Pancreas (tissue), 10 donors: Measurements from ENCODE around the gene HS6ST1. TPM values are rescaled to one million over a fixed set of nuclear protein-coding genes. Genes with fewer than 3 reads are reported as not detected.

ENCODE experiments used
- ATAC-seq, 4 donors: fragments of 200-7000 bp; cut with Tn5 transposase; one replicate each; pipeline versions ENCODE4 v1.8.0 to v1.9.1; 2020; ENCODE audit warnings: mild to moderate bottlenecking in 4 of 4, moderate library complexity in 4 of 4
- DNase-seq, 6 donors: peaks; one replicate each; pipeline ENCODE4 v3.0.0-alpha.2; 2020
- FAIRE-seq: peaks from 2 replicates; lab custom pipeline; 2012; peaks lifted over from hg19 to GRCh38; lab: Jason Lieb, UNC
- H3K27ac ChIP-seq, 4 donors: fragments of 200-600 bp; sonication (generic); 1 replicate in 3 of 4; 2 replicates in 1 of 4; pipeline versions ENCODE4 v1.5.0 to v1.8.0; 2020
- H3K27me3 ChIP-seq, 4 donors: fragments of 200-600 bp; one replicate each; pipeline ENCODE4 v1.8.0; 2021
- H3K36me3 ChIP-seq, 3 donors: fragments of 200-600 bp; sonication (generic) in 1 of 3; one replicate each; pipeline versions ENCODE4 v1.5.0 to v1.8.0; 2020 to 2021
- H3K4me1 ChIP-seq, 3 donors: fragments of 200-600 bp; one replicate each; pipeline ENCODE4 v1.8.0; 2021
- H3K4me3 ChIP-seq, 4 donors: fragments of 200-600 bp; sonication (generic) in 2 of 4; one replicate each; pipeline versions ENCODE4 v1.5.0 to v1.8.0; 2020 to 2021
- H3K9me3 ChIP-seq, 4 donors: fragments of 200-600 bp; one replicate each; pipeline ENCODE4 v1.8.0; 2021
- CTCF ChIP-seq, 4 donors: fragments of 200-600 bp; sonication (generic) in 3 of 4; IDR thresholded peaks; one replicate each; pipeline versions ENCODE4 v1.5.0 to v1.8.0; 2021; ENCODE audit warnings: antibody characterized with exemption in 4 of 4
- WGBS, 2 donors: extraction: QIAGEN DNeasy Blood & Tissue Kit; methylation state at CpG; one replicate each; pipeline ENCODE4 v1.1.7; 2013; 5-methylcytosine and 5-hydroxymethylcytosine counted together
- intact Hi-C, 3 donors: fragments of 100-400 bp; cut with DNase I; formaldehyde crosslinking; loops; one replicate each; pipeline versions ENCODE4 v1.11.1 to v1.14.2; 2022
- polyA plus RNA-seq, 2 donors: library from polyadenylated mRNA; stranded (reverse); fragments of 200-250 nt; gene quantifications; one replicate each; pipeline ENCODE4 v1.2.3, GENCODE V29; 2013
- total RNA-seq, 6 donors: library from RNA; stranded (reverse); fragmentation: NEBNext Ultra II Directional in 4 of 6; extraction: Animal tissue kit (Norgen Biotek cat#: 25700) in 4 of 6; gene quantifications; one replicate each; pipeline versions ENCODE4 v1.2.1 to v1.2.4, GENCODE V29; 2021 to 2023
- donor health status: healthy with polysubstance abuse.
- donor health status: DM: no; HTN: no; CAD: no; lungs with moderate emphysema.
- donor health status: DM: no; HTN: no; CAD: no.
- donor health status: control.
- donor health status: control.
- donor health status: Bipolar disorder and iron deficiency.
- donor health status: DM: yes; HTN: yes; CAD: no.
- donor health status: DM: no; HTN: no; CAD: no.
- donor health status: DM: no; HTN: no; CAD: no.
- donor health status: DM: yes; HTN: yes; CAD: no.

The HS6ST1 gene
- total and polyA plus RNA-seq, 8 donors = 20.7 to 47.8 (median 25.5) TPM

DNA sequence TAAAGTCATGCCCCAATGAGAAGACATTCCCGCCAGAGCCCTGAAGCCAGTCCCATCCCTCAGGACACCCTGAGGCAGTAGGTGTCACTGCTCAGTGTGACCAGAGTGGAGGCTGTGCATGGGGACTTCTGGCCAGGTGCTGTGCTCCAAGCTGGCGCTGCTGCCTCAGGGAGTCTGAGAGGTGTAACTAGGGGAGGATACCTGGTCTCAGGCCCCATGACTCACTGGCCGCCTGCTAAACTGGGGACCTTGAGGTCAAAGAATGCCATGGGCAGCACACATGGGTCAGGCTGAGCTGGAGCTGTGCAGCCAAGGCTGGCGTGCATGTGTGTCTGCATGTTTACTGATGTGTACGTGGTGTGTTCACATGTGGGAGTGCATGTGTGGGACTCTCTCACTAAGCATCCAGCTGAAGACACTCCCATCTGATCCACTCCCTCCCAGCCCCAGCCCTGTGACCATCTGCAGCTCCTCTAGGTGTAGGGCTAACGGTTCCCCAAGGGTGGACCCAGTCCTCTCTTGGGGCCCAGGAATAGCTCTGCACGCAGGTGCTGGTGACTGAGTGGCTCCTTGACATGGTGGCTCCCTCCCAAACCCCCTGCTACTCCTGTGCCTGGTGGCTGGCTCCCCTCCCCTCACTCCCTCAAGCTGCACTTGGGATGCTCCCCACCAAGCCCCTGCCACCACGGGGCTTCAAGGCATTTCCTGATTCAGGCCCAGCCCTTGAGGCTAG lies 16.5 kb downstream of the HS6ST1 start:
- ATAC-seq (no peak), DNase-seq (peak in 3 of 6 donors; percentile 14 to 53 (median 53)), FAIRE-seq (no peak)
- Histone ChIP-seq H3K27me3 (no peaks in the 10 kb centered on the region), H3K4me1 (peaks cover 17 to 24% (median 22%) of the 10 kb centered on the region in 3 donors), H3K27ac (no peak overlapping the region), H3K4me3 (no peak overlapping the region), H3K36me3 (no peaks in the 10 kb centered on the region), H3K9me3 (no peaks in the 10 kb centered on the region)
- intact Hi-C loops = loop anchor here in 1 of 3 donors (10.0 kb wide), 1 partner anchor 127 kb away; no protein-coding TSS in a partner anchor
- WGBS, 2 donors = 87 to 90% methylated on average over 8 of the region's 8 CpGs
- no peak for TF ChIP-seq CTCF (IDR thresholded peaks at IDR 0.05)

DNA sequence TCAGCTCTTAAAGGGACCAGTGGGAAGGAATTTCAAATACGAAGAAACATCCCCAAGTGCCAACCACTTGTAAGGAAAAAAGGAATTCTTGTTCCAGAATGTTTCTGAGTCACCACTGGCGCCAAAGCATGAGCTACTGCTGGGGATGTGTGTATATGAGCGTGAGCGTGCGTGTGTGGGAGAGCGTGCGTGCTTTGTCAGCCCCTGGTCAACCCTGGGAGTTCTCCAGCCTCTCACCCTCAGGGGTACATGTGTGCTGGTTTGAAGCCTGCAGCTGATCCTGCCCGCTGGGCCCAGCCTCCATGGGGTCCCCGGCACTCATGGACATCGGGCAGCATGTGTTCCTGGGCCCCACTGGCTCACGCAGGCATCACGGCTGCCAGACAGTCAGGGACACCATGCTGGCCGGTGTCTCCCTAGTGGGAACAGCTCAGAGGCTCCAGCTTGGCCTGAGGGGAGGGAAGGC lies 17.1 kb downstream of the HS6ST1 start:
- 89 to 90% methylated on average over 13 of the region's 13 CpGs for WGBS, 2 donors
- TF ChIP-seq CTCF (IDR thresholded peaks at IDR 0.05) = no peak
- intact Hi-C loops = loop anchor here in 1 of 3 donors (10.0 kb wide), 1 partner anchor 127 kb away; no protein-coding TSS in a partner anchor
- no peaks in the 10 kb centered on the region for H3K9me3 ChIP-seq
- no peak for FAIRE-seq
- H3K36me3 ChIP-seq = no peaks in the 10 kb centered on the region
- ATAC-seq = no peak
- H3K4me1 ChIP-seq = peaks cover 17 to 19% (median 18%) of the 10 kb centered on the region in 3 donors
- no peaks in the 10 kb centered on the region for H3K27me3 ChIP-seq
- DNase-seq = peak in 1 of 6 donors; percentile 44
- no peak overlapping the region for H3K27ac ChIP-seq
- H3K4me3 ChIP-seq = no peak overlapping the region

DNA sequence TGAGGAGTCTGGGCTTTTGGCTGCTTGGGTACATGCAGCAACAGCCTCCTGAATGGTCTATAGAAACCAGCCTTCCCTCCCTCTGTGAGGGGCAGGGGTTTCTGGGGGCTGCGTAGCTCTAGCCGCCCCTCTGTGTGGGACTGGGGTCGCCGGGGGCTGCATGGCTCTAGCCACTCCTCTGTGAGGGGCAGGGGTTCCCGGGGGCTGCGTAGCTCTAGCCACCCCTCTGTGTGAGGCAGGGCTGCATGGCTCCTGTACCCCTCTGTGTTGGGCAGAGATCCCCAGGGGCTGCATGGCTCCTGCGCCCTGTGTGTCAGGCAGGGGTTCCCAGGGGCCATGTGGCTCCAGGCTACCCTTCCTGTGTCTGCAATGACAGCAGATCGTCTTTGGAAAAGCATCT lies 17.6 kb downstream of the HS6ST1 start:
- ATAC-seq = no peak
- intact Hi-C loops = loop anchor here in 1 of 3 donors (10.0 kb wide), 1 partner anchor 126 kb away; no protein-coding TSS in a partner anchor
- no peak overlapping the region for H3K27ac ChIP-seq
- no peak for FAIRE-seq
- no peaks in the 10 kb centered on the region for H3K27me3 ChIP-seq
- TF ChIP-seq CTCF (IDR thresholded peaks at IDR 0.05) = no peak
- H3K9me3 ChIP-seq = no peaks in the 10 kb centered on the region
- no peak overlapping the region for H3K4me3 ChIP-seq
- WGBS, 2 donors = 87 to 93% methylated on average over 8 of the region's 8 CpGs
- H3K36me3 ChIP-seq = no peaks in the 10 kb centered on the region
- peaks cover 13 to 16% (median 14%) of the 10 kb centered on the region in 3 donors for H3K4me1 ChIP-seq
- DNase-seq = peak in 3 of 6 donors; percentile 17 to 58 (median 41)

- Histone ChIP-seq H3K4me3 (no peak overlapping the region), H3K4me1 (peaks cover 7 to 9% (median 8%) of the 10 kb centered on the region in 3 donors), H3K9me3 (no peaks in the 10 kb centered on the region), H3K27ac (no peak overlapping the region), H3K27me3 (no peaks in the 10 kb centered on the region), H3K36me3 (no peaks in the 10 kb centered on the region)
- no peak for ATAC-seq
- TF ChIP-seq CTCF (IDR thresholded peaks at IDR 0.05) = no peak
- intact Hi-C loops = loop anchor here in 1 of 3 donors (10.0 kb wide), 1 partner anchor 126 kb away; no protein-coding TSS in a partner anchor
- FAIRE-seq = no peak
- DNase-seq = peak in 3 of 6 donors; percentile 15 to 57 (median 39)
- 90% methylated on average over 22 to 23 of the region's 23 CpGs for WGBS, 2 donors
Measured at GRCh38 chr2:128300151-128301020, 18.3 kb downstream of the HS6ST1 start.
